GM21737 (cell line): ENCODE data around the gene PCK1.

ENCODE experiments used
- ATAC-seq: cut with Tn5 transposase; IDR thresholded peaks from one replicate; pipeline ENCODE4 v1.9.1; 2021; ENCODE audit warnings: mild to moderate bottlenecking, moderate library complexity; ENCODE audit not compliant: unreplicated experiment

The PCK1 gene

DNA sequence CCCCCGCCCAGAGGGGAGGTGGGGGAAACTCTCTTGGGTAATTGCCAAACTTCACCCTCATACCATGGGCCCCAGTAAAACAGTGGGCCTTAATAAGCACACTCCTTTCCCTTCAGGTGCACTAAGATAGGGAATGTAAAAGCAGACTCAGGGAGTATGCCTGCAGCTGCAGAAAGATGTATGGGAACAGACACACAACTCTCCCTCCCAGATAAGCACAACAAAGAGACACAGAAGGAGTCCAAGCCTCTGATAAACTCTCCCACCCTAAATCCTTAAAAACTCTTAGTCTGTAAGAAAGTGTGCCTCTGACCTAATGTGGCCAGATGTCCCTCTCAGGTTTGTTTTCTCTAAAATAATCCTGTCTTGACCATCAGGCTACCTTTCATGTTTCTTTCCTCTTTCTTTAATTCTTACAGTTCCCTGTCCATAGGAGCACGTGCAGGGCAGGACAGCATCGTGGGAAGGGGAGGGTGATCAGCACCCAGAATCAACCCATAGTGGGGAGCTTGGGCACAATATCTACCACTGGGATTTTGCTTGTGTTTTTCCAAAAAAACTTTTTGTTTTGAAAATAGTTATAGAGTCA is 24.7 kb upstream of the PCK1 start:
- no peak for ATAC-seq

DNA sequence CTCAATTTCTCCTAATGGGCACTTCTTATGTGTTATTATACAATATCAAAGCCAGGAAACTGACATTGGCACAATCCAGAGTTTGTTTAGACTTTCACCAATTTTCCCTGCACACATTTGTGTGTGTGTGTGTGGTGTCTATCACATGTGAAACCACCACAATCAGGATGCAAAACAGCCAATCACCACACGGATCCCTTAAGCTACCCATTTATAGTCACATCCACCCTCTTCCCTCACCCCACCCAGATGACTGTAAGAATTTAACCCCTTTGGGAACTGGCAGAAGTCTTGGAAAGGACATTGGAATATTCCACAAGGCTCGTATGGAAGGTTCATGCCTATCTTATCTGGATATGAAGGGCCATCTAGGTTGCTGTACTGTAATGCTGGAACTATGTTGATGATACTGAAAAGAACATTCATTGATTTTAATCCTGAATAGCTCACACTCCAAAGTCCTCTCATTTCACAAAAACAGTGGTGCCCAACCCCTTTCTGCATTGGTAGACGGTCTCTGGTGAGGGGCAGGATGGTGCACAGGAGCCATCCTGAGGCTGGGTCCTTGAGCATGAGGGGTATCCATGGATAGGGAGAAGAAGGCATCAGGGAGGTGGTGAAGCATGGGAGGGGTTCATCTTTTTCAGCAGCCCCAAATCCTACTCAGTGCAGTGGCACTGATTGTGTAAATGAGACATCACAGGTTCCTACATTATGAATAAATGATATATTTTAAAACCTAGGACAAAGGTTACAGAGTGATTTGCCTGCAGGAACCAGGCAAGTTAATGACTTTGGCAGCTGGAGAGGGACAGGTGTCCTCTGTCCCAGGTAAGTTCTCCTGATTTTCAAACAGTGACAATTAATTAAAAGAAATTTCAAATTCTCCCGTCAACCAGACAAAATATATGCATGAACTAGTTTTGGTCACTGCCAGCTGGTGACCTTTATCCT is 23.9 kb upstream of the PCK1 start:
- ATAC-seq, result no peak

DNA sequence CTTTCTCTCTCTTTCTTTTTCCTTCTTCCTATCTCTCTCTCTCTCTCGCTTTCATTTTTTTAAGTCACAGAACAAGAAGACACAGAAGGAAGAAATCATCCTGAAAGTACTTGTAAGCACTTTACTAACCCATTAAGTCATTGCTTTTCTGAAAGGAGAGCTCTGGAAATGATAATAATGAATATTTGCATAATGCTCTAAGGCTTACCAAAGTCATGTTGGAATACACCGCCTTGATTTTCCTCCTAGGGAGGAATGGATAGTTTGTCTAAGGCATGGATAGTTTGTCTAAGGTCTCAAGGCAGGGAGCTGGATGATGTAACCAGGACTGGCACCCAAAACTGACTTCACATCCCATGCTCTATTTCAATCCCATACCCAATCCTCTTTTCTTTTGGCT is 23.1 kb upstream of the PCK1 start:
- no peak for ATAC-seq

DNA sequence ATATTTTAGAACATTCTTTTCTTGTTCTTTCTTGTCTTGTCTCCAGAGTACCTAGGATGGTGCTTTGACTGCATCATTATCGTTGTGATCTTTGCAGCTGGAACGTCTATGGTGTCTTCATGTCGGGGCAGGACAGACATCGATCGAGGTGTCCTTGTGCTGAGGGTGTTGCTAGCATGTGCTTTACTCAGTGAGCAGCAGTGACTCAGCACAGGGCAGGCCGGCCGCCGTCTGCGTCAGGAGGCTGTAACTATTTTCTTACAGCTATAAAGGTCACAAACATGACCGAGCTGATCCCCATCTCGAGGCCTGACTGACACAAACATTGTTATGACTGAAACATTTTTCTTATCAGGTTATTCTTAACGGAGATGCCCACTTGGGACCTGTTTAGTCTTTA is 21.0 kb upstream of the PCK1 start:
- no peak for ATAC-seq

DNA sequence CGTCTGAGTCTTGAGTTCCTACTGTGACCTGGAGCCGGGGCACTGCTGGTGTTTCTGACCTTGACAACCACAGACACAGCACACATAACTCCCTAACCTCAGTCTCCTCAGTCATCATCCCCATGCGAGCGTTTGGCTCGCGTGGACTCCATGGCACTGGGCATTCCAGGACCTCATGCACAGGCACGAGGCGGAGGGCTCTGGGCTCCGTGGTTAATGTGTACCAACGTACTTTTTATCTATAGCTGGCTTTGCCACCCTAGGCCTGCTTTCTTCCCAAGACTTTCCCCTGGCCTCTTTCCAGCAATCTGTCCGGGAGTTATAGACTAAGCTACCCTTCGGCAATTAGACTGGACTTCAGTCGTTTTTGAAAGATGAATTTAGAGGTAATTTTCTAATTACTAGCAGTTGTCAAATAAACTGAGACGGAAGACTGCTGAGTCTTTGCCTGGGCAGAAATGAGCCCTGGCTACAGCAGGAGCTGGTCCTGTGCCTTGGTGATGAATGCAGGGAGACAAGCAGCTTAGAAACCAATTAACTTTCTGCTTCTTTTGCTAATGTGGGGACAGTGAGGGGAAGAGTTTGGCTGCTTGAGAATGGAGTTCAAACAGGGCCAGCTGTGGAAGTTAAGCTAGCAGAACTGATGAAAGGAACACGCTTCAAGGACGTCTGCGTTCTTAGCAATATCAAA is 19.9 kb upstream of the PCK1 start:
- no peak for ATAC-seq

DNA sequence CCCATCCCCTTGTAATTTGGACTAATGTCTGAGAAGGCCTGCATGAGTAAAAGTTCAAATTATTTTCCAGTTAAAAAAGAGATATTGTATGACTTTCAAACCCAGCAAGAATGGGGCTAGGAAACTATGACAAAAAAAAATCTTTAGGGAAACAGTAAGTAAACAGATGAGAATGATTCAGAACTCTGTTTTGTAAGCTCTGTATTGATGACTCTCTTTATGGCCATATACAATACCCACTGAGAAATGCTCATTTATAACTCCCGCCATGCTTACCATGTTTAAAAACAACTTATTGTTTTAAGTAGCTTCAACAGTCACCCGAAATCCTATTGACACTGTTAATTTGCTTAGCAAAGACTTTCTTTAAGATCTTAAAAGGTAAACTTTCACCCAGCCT is 17.2 kb upstream of the PCK1 start:
- ATAC-seq, result no peak

DNA sequence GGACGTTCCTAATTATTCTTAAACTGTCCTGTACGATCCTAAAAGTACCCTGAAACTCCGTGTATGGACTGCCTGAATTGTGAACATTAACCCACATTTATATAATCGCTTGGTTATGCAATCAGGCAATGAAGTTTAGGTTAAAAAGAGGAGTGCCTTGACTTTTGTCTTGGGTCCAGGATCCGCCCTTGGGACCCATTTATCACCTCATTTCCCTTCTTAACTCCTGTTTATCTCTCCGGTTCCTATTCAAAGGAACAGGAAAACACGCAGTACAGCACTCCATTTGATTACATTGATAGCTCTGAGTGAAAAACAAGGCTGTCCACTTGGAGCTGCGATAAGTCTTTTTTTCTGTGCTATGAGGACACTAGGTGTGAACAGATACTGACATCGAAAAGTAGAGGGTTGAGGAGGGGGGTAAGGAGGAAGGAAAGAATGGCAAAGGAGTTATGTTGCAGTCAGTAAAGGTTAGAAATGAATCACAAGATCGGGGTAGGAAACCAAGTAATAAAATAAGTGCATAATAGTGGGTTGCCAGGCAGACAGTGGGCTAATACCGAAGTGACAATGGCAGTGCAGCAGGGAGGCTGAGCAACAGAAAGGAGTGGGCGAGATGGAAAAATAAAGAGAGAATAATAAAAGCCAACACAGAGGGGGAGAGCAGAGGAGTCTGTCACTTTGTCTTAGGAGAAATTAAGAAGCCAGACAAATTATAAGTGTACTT is 15.9 kb upstream of the PCK1 start:
- no peak for ATAC-seq

DNA sequence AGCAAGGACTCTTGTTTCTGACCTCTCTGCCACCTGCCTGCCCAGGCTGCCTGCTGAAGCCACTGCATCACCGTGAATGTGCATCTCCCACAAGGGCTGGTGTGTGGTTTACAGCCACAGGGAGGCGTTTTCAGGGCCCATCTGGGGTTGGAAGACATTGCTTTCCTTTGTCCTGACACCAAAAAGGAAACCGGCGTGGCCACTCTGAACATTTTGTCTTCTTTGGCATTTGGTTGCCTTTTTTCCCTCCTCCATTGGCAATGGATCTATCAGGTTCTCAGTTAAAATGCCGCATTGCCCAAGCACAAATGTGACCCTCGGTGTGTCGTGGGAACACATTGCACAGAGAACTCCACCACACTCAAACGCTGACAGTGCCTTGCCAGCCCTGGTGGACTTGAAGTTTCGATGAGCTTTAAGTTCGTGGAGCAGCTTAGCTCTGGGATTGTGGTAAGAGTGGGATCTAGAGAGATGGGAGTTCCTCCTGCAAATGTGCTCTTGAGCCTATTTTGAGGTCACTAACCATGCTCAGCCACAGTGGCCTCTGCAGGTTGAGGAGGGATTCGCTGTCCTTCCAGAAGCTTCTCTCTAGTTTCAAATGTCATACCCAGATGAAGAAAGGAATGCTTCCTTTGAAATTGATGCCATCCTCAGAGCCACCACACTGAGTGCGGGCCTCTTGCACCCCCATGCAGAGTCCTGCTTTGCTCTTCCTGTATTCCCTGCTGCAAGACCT is 14.8 kb upstream of the PCK1 start:
- ATAC-seq, result no peak

DNA sequence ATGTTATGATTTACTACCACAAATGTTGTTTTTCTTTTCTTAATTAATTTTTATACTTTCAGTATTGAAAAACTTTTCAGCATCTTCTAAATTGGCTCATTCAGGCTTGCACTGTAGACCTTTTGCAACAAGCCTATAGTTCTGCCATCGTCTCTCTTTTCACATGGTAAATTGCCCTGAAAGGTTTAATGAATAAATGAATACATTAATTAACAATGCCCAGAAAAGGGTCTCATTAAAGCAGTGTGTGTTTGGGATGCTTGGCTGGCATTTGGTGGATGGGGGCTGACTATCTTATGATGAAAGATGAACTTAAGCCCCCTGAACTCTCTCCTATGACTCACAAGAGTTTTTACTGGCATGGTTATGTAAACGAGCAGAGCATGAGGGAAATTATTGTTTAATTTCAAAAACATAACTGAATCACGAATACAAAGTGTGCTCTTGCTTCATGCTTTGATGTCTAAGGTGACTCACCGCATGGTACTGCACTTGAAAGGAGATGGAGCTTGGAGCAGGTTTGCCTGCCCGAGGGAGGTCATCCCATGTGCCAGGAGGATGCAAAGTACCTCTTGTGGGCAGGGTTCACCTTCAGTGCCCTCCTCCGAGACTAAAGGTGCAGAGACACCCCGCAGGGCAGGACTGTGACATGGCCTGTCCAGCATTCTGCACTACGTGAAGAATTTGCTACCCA is 13.8 kb upstream of the PCK1 start:
- ATAC-seq, result no peak

DNA sequence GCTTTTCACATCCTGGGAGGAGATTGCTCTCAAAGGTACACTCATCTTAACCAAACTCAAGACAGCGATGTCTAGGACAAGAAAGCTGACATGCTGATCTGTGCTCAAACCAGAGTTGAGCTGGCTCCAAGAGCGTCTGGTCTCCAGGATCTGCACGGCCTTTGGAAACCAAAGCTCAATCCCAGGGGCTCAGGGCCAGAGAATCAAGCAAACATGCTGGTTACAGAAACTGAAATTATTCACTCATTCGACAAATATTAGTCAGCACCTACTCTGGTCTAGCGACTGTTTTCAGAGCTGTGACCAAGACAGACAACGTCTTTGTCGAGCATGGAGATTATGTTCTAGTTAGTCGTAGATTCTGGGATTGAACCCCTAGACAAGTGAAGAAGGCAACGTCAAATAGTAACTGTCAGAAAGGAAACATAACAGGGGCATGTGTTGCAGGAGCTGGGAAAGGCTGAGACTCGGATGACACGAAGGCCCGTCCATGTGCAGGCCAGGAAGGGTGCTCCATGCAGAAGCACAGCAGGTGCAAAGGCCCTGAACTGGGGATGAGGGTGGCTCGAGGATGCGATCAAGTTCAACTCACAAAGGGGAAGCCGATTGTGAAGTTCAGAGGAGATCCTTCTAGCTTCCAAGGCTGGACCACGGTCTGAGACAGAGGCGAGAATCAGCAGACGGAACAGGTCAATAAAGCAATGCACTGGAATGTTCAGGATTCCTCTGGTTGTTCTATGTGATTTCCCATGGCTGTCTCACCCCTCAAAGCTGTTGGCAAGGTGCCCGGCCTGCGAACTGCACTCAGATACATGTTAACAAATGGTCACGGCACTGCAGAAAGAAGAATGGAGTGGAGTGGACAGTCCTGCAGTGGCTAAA is 12.5 kb upstream of the PCK1 start:
- no peak for ATAC-seq

DNA sequence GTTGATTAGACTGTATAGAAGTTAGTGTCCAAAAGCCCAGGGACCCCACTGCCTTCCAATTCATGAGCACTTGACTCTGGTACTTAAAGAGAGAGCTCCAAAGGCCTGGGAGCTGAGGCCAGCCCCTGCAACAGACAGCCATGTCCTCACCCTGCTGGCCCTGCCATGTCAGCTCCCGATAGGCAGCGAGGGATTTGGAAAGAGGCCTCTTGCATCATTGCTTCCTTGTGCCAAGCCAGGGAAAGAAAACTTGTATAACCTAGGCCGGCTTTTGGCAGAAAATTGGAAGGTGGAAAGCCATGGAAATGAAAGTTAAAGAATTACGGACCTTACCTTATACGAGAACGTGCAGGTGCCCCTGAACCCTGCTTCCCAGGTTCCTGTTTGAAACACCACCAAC is 8.4 kb upstream of the PCK1 start:
- no peak for ATAC-seq

DNA sequence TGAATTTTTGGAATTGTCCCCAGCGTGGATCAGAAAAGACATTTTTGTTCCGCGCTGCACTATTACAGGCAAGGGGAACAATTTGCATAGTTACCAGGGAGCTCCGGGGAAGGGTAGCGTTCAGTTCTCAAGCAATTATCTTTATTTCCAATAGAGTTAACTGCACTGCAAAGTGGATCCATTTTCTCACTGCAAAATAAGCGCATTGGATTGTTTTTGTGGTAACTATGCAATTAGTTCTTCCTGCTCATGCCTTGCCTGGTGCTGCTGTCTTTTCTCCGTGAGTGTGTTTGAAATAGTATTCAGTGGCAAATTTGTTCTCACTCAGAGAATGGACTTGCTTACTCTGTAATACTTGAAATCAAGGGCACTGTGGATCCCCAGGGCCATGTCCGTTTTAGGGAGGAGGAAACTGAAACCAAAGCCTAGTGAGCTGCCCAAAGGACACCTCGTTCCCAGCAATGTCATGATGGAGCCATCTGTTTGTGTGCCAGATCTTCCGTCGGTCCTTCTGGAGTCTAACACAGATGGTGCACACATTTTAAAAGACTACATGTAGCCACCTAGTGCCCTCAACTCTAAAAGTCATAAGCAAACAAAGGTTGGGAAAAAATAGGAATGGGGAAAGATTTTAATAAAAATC is 7.4 kb upstream of the PCK1 start:
- ATAC-seq, result no peak

DNA sequence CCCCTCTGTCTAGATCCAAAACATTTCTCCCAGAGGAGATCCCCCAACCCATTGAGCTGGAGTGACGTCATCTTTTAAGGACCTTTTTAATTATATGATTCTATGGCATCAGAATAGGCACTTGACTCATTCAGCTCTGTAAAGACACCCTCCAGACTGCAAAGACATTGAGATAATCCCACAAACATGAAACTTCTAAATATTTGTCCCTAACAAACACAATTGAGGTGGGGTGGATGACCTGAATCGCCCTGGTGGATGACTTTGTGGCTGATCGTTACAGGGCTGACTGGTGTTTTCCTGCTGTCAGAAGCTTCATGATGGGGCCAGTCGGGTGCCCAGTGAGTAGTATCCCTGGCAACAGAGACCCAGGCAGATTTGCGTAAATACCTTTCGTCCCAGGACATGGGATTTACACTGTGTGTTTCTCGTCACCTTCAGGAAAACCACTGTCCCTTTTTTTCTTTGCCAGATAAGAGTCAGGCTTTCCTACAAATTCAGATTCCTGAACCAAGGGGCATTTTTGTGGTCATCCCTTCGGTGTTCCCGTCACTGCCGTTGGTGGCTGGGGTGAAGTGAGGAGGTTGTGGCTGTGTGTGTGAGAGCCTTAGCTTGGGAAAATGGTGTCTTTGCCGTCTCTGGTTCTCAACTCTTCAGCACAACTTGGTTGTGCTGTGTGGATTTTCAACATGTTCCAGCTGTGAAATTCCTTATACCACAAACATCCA is 5.3 kb upstream of the PCK1 start:
- no peak for ATAC-seq

DNA sequence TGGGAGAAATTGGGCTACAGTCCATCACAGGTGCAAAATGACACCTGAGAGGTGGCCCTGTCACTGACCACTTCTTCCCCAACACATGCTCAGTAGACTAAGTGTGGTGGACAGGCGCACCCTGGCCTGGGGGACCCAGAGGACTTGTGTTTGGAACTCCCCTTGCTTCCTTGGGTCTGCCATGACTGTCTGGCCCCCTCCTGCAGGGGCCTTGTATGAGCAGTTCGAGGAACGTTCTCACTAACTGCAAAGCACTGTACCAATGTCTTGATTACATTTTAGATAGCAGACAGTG is 4.0 kb upstream of the PCK1 start:
- no peak for ATAC-seq

DNA sequence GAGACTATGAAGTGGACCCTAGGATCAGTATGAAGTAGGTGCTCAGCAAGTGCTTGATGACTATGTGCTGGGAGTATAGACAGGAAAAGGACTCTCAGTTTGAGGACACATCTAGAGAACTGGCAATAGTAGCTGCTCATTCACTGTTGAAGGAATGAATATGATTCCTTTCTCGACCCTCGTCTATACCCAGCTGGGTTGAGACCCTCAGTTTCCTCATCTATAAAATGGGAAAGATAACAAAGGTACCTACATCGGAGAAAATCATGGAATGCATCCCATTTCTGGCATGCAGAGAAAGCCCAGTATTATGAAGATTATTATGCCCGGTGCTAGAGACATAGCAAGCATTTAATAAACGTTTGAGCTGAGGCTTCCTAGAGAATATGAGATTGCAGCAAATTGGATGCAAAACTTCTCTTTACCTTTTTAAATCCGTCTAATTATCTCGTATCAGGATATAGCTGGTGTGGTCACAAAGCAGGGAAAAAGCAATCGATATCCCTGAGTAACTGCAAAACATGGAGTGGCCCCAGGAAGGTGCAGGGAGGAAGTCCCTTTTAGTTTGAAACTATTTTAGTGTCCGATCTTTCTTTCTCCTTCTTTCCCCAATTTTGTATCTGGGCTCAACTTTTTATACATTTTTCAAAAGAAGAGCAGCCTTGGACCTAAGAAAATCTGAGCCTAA is 2.8 kb upstream of the PCK1 start:
- no peak for ATAC-seq

DNA sequence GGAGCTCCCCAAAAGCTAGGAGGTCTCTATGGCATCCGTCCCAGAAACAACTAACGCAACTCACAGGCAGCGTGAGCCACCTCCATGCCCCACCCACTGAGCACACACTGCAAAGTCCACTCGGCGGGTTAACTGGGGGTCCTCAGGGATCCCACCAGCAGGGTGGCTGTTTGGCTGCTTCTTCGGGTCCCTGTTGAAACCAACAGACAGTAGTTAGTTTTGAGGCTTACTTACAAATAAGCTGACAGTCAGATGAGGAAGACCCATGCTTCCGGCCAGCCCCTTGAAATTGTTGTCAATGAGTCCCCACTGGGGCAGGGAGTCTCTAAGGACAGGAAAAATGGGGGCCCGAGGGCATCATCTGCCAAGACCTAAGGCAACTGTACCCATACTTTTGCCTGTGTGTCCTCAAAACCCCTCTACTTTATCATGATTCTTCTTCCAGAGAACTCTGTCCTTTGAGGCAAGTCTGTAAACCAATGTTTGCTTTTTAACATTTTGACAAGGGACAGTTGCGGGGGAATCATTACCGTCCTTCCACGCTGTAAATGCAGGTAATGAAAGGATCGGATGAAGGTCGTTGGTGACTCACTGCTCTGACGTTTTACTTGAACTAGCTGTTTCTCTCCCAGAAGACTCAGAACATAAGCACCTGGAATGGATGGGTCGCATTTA is 2.2 kb upstream of the PCK1 start:
- no peak for ATAC-seq

DNA sequence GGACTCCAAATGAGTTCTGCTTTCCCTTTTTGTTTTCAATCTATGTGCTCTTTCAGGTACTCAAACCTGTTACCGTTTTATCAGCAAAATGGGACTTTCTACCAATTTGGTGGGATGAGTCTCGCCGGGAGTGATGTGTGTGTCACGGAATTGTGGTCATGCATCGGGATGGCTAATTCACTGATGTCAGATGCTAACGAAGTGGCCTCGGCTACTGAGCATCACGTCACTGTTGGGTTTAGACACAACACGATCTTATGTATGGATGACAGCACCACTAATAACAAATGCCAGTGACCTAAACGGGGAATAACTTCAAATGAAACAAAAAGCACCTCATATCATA is 1.6 kb upstream of the PCK1 start:
- no peak for ATAC-seq
